ENCODE data around the gene TBC1D2.

Gene TBC1D2

GRCh38 chr9:98164912-98165311 lies 90.5 kb downstream of the TBC1D2 start:
- no peak for DNase-seq (ENCODE audit: low spot score)

DNA sequence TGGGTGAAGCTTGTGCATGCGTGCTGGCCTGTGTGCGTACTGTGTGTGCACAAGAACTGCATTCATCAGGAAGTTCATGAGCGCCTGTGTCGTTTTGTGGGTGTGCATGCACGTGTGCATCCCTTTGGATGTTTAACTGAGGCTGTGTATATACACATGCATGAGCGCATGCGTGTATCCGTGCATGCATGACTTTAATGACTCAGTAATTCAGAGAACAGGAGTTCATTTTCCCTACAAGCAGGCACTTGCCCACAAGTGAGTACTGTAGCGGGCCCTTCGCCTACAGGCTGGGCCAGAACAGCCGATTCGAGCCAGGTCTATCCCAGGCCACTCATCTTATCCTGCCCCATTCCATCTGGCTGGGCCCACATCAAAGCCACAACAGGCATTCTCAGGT lies 92.8 kb downstream of the TBC1D2 start:
- no peak for DNase-seq (ENCODE audit: low spot score)

- DNase-seq (ENCODE audit: low spot score): no peak
These were observed 93.6 kb downstream of the TBC1D2 start for GRCh38 chr9:98161851-98162250.

DNA sequence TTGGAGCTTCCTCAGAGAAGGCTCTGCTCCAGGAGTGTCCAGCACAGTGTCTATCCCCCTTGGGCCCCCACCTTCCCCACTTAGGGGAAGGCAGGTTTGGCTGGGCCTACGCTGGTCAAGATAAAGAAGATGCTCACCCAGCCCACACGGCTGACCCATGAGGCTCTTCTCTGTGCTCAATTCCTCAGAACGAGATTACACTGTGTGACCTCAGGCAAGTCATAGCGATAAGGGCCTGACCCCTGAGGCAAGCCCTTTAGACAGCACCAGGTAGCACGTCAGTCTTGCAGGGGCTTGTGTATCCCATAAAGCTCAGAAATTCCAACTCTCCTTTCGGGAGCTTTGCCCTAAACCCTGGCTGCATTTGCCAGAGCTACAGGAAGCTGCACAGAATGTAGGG lies 95.7 kb downstream of the TBC1D2 start:
- no peak for DNase-seq (ENCODE audit: low spot score)

DNA sequence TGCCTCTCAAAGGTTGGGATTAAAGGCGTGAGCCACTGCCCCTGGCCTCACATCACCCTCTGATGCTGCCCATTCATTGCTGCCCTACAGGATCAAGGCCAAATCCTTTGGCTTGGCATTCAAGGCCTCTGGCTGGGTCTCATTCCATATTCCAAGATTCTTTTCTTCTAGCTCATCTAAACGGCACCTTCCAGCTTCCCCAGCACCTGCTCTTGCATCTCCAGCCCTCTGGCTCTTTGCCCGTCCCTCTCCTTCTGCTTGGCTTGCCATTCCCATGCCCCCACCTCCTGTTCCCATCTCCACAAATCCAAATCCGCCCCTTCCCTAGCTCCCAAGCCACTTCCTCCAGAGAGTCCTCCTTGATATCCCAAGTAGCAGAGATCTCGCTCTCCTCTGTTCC lies 96.1 kb downstream of the TBC1D2 start:
- no peak for DNase-seq (ENCODE audit: low spot score)

DNA sequence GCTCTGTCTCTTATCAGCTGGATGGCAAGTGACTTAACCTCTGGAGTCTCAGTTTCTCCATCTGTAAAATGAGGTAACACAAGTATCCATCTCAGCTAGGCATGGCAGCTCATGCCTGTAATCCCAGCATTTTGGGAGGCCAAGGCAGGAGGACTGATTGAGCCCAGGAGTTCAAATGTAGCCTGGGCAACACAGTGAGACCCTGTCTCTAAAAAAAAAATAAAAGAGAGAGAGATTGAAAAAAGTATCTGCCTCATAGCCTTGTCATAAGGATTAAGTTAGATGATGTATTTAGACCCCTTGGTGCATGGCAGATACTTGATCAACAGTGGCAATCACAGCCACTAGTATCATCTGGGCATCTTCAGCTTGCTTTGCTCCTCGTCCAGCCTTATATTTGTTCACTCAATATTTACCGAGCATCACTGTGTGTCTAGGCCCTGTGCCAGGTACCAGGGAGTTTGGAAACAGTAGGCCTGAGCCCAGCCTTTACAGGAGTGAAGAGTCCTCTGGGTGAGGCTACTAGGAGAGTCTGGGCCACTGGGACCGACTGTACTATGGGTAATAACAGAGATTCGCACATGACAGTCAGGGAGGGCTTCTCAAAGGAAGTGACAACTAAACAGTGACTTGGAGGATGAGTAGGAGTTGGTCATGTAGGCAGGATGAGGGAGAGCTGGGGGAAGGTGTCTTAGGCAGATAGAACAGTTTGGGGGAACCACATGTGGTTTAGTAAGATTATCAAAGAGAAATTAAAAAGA lies 97.2 kb downstream of the TBC1D2 start:
- no peak for DNase-seq (ENCODE audit: low spot score)

DNA sequence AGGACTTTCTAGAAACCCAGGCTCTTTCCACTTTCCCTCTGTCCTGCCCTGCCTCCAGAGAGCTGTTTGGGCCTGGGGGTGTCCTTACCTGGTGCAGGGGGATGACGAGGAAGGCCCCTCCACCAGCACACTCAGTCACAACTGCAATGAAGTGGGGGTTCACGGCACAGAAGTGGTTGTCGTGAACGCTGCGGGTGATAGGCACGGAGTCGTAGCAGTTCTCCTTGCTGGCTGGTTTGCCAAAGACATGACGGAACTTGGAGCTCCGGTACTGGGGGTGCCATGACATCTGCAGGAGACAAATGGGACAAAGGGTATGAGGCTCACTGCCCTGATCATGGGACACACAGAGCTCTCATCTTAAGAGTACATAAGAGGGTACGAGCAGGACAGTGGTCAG lies 98.1 kb downstream of the TBC1D2 start:
- DNase-seq (ENCODE audit: low spot score): no peak

DNA sequence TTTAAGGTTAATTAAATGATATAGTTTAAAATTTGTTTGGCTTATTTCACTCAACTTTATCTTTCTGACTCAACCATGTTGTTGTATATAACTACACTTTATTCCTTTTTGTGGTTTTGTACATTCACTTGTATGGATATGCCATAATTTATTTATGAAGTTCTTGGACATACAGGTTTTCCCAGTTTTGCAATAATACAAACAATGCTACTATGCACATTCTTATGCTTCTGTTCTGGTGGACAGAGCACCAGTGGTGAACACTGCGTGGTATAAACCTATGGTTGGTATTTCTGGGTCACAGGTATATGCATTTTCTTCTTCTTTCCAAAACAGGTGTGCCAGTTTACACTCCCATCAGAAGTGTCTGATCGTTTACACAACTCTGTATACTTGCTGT lies 100.8 kb downstream of the TBC1D2 start:
- DNase-seq (ENCODE audit: low spot score): no peak

DNA sequence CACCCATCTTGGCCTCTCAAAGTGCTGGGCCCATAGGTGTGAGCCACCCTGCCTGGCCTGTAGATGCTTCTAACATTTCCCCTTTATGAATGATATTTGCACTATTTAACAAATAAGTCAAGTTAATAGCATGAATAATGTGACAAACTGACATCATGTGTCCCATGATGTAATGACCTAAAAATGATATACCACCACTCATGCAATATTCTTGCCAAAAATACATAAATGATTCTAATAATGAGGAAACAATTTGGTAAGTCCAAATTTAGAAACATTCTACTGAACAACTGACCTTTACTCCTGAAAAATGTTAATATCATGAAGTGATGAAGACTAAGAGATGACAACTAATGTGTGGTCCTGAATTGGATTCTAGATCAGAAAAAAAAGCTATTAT lies 102.9 kb downstream of the TBC1D2 start:
- DNase-seq (ENCODE audit: low spot score): no peak

DNA sequence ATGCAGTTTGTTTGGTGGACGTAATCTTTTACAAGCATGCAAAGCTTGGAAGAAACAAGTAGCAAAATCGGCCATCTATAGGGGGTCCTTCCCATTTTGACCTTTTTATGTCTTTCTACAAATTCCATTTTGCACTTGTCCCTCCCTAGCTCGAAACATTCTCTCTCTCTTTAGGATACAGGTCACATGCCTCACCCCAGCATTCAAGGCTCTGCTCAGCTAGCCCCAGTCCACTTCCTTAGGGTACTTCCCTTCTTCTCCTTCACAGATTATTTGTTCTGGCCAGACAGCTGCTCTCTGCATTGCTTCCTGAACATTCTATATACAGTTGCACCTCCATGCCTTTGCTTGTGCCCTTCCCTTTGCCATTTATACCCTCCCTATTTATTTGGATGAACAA lies 104.7 kb downstream of the TBC1D2 start:
- no peak for DNase-seq (ENCODE audit: low spot score)

GRCh38 chr9:98150164-98150563 lies 105.3 kb downstream of the TBC1D2 start:
- DNase-seq (ENCODE audit: low spot score): no peak

- no peak for DNase-seq (ENCODE audit: low spot score)
These were observed 106.0 kb downstream of the TBC1D2 start for GRCh38 chr9:98149422-98149821.
